NB4 (cell line): ENCODE data around the gene FPGS.
"Not testable (repeated sequence)": the region's sequence is repeated elsewhere in the genome, so short reads cannot be mapped to it uniquely, and the experiment has no call there.

ENCODE experiments used
- DNase-seq: peaks from one replicate; pipeline ENCODE4 v3.0.0; 2010; ENCODE audit warnings: low read depth
- H3K4me3 ChIP-seq: one replicate; pipeline ENCODE4 v1.5.1; 2011; ENCODE audit warnings: mild to moderate bottlenecking, low read depth, low read length, moderate library complexity
- CTCF ChIP-seq: IDR thresholded peaks from one replicate; pipeline ENCODE4 v1.5.1; 2012; ENCODE audit warnings: low read depth, low read length
- MAX ChIP-seq: IDR thresholded peaks from 2 replicates; pipeline ENCODE4 v1.6.1; 2011; ENCODE audit warnings: low read depth, low read length
- MYC ChIP-seq: IDR thresholded peaks from 2 replicates; pipeline ENCODE4 v1.6.1; 2011; ENCODE audit warnings: low read depth, low read length
- POLR2A ChIP-seq: IDR thresholded peaks from 2 replicates; pipeline ENCODE4 v1.6.1; 2011; ENCODE audit warnings: mild to moderate bottlenecking; ENCODE audit not compliant: insufficient read length; ENCODE audit errors: extremely low read depth

FPGS gene

GRCh38 chr9:127838375-127839078, 35.8 kb downstream of the FPGS start:
- DNase-seq: no peak
- no peak overlapping the region for H3K4me3 ChIP-seq

GRCh38 chr9:127841087-127841835, 38.6 kb downstream of the FPGS start:
- H3K4me3 ChIP-seq: no peak overlapping the region
- DNase-seq: no peak
- TF ChIP-seq MYC (no peak), MAX (no peak), POLR2A (no peak), CTCF (no peak)

More at GRCh38 chr9:127838375-127839078, 35.8 kb downstream of the FPGS start:
- no peak for TF ChIP-seq MAX
- no peak for TF ChIP-seq MYC
- TF ChIP-seq POLR2A: no peak
- TF ChIP-seq CTCF: no peak

- TF ChIP-seq CTCF (no peak), MAX (no peak), MYC (no peak), POLR2A (no peak)
- no peak overlapping the region for H3K4me3 ChIP-seq
- no peak for DNase-seq
These were observed 42.2 kb downstream of the FPGS start for GRCh38 chr9:127844821-127845359.

GRCh38 chr9:127845619-127846018, 42.9 kb downstream of the FPGS start:
- not testable (repeated sequence) for DNase-seq, H3K4me3 ChIP-seq

- DNase-seq: no peak
- H3K4me3 ChIP-seq: no peak overlapping the region
- TF ChIP-seq MYC: no peak
- no peak for TF ChIP-seq MAX
- no peak for TF ChIP-seq CTCF
- TF ChIP-seq POLR2A: no peak
These were observed 43.9 kb downstream of the FPGS start for GRCh38 chr9:127846443-127847177.

GRCh38 chr9:127847178-127847510, 44.5 kb downstream of the FPGS start:
- TF ChIP-seq CTCF (no peak), MYC (no peak), POLR2A (no peak), MAX (no peak)
- no peak for DNase-seq
- H3K4me3 ChIP-seq: no peak overlapping the region
